Effector CD8-positive, alpha-beta T cell (primary cell): ENCODE results near the gene CPEB1.

Source experiments
- DNase-seq: peaks from one replicate; lab custom pipeline; 2025; lab: John Stamatoyannopoulos, UW

CPEB1 gene

GRCh38 chr15:82595203-82595602 is 52.0 kb downstream of the CPEB1 start:
- no peak for DNase-seq

DNA sequence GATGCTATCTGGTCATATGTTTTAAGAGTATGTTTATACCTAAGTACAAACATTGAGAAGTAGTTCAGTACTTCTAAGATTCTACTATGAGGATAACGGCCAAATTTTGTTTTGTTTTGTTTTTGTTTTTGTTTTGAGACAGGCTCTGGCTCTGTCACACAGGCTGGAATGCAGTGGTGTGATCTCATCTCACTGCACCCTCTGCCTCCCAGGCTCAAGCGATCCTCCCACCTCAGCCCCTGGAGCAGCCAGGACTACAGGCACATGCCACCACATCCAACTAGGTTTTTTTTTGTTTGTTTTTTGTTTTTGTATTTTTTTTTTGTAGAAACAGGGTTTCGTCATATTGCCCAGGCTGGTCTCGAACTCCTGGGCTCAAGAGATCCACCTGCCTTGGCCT is 59.4 kb downstream of the CPEB1 start:
- no peak for DNase-seq

GRCh38 chr15:82585072-82585471 is 62.1 kb downstream of the CPEB1 start:
- DNase-seq: no peak

GRCh38 chr15:82580713-82581112 is 66.5 kb downstream of the CPEB1 start:
- DNase-seq: no peak

GRCh38 chr15:82575335-82575734 is 71.8 kb downstream of the CPEB1 start:
- DNase-seq: no peak

DNA sequence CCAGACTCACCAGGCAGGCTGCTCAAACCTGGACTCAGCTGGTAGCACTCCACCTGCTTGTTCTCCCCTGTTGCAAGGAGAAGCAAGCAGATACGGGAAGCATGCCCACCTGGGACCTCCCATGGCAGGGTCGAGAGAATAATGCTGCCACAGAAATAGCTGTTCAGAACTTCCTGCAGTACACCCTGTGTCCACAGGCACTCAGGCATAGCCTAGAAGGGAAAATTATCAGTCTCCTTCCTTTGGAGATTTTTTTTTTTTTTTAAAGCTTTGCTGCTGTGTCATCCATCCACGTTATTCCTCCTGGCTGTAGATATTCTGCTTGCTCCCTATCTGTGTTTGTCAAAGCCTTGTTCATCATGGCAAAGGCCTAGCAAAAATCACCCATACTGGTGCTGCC is 74.2 kb downstream of the CPEB1 start:
- DNase-seq: no peak

- DNase-seq: no peak
Measured at GRCh38 chr15:82572311-82572710, 74.9 kb downstream of the CPEB1 start.

GRCh38 chr15:82571722-82572222 is 75.4 kb downstream of the CPEB1 start:
- DNase-seq: no peak

DNA sequence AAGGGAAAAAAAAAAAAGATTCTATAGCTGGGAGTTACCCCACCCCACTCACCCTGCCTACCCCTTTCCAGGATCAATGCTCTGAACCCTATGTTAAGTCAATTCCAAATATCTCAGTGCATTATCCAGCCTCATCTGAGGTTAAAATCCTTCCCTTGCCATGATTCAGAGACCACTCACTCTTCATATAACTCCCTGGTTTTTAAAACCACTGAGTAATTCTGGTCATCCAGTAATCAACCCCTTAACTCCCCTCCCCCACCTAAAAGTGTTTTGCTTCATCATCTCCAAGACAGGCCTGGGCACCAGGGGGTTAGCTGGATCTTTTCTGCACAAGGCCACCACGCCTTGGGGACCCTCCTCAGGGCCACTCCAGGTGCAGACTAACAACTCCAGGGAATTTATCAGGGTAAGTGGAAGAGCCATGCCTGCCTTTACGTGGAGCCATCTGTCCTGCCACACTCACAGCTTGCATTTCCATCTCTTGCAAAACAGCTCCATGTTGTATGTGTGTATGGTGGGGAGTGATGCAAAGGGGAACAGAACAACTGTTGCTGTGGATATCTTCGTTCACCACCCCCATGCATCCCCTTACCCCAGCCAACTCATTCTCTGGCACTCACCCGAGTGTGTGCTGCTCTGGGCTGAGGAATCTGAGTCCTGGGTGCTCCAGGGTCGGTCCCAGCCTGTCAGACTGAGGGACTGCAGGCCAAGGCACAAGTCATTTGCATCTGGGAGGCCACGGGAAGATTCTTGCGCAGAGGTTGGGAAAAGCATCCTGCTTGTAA is 76.2 kb downstream of the CPEB1 start:
- DNase-seq: no peak

DNA sequence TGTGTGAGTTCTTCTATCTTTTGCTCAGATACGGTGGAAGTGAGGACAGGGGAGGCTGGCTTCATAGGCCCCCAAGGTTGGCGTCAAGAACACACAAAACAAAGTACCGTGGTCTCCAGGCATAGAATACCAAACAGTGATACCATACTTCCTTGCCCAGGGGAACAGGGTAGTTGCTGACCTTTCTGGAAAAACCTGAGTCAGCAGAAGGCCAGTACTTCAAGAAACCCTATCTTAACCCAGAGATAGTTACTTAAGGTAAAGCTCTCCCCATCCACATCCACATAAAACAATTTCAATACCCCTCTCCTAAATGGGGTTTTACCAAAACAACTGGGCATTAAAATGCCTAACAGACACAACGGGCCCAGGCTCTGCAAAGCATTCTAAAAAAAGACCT is 77.3 kb downstream of the CPEB1 start:
- no peak for DNase-seq

GRCh38 chr15:82568986-82569385 is 78.2 kb downstream of the CPEB1 start:
- no peak for DNase-seq

DNA sequence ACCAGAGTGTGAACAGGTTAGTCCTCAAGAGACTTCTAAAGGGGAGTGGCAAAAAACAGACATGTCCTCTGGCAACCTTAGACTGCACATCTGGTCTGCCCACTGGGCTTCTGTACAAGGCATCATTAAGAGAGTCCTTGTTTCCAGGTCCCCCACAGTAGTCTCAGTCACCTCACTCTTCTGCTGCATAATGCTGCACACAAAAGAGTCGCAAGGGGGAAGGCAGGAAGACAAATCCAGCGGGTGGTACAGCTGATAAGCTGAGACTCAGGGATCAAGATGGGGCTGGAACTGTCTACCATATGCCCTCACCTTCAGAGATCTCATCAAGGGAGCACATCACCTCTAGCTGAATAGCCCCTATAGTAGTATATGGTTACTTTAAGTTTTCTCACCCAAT is 79.5 kb downstream of the CPEB1 start:
- DNase-seq: no peak

GRCh38 chr15:82566690-82567089 is 80.5 kb downstream of the CPEB1 start:
- no peak for DNase-seq

DNA sequence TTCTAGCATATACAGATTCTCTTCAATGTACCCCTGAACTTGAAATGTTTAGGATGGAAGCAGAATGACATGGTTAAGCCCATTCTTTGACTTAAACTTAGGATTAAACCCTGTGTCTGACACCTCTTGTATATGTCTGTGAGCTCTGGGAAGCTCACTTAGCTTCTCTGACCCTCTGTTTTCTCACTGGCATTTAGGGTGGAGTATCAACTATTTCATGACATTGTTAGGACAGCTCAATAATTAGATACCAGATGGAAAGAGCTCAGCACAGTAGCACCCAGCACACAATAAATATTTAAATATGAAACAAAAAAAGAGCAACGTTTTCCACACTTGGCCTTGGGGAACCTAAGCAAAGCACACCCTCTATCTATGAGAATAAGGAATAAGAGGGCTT is 88.7 kb downstream of the CPEB1 start:
- DNase-seq: no peak

DNA sequence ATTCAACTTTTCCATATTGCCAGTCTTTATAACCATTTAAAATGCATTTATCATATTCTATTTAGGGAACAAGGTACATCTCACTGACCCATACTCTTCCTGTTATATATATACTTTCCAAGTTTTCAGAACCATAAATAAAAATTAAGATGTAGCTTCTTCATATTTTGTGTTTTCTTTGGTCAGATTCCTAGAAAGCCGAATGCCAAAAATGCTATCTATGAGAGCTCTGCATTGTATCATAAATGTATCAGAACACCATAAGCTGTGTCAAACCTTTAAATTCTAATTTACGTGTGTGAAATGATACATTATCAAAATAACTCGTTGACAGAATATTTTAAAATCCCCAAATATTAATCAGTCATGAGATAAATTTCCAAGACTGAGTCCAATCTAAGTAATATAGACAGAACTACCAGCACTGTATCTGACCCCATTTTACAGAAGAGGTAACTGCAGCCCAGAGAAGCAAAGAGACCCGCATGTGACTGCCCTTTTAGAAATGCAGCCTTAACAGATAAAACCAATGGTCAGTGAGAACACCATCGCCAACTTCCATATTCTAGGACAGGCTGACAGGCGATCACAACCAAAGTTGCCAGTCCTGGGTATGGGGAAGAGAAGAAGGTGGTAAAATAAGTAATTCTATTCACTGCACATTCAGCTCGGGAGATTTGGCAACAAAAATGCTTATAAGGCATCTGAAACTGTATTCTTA is 90.7 kb downstream of the CPEB1 start:
- no peak for DNase-seq

GRCh38 chr15:82554849-82555248 is 92.3 kb downstream of the CPEB1 start:
- no peak for DNase-seq

DNA sequence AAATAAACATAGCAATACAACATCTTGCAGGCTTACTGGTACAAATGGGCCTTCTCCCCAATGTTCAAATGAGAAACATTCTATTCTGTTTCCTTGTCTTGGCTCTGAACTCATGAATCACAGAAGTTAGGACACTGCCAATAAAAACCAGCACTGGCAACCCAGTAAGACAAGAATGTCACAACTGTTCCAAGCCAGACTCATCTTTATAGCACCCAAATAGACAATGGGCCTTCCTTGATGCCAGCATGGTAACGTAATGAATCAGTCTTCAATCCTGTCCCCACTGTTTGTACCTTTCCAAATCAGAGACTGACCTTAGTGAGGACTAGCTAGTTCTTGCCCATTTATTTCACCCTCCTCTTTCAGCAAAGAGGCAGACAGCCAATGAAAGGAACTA is 92.8 kb downstream of the CPEB1 start:
- no peak for DNase-seq

DNA sequence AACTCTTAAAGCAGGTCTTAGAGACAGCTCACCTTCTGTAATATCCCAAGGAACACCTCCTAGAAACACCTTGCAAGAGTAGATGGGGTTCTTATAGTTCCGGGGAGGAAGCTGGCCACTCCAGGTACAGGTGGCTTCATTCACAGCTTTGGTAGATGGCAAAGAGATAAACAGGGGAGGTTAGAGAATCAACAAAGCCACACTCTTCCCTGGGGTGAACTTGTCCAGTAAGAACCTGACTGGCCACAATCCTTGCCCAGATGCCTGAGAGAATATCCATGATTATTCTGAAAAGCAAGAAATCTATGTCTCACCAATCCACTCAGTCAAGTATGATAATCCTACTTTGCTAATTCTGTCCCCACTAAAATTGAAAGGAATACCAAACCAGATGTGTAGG is 93.3 kb downstream of the CPEB1 start:
- no peak for DNase-seq

DNA sequence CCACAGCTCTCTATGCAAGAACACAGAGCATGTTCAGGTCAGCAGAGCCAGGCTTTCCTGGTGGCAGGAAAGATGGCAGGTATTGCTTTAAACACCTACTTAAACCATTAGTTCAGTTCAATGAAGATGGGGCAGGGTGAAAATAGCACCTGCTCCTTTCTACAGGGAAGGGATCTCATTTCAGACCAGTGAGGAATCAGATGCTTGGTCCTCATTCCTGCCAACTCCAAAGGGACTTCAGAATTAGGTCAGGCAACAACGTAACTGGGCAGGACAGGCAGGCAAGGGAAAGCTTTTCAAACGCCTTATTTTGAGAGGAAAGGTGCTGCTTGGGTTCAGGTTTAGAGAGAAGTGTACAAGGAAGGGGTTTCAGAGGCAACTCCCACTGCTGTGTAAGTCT is 94.3 kb downstream of the CPEB1 start:
- DNase-seq: no peak

- DNase-seq: no peak
Measured at GRCh38 chr15:82551646-82552247, 95.4 kb downstream of the CPEB1 start.

DNA sequence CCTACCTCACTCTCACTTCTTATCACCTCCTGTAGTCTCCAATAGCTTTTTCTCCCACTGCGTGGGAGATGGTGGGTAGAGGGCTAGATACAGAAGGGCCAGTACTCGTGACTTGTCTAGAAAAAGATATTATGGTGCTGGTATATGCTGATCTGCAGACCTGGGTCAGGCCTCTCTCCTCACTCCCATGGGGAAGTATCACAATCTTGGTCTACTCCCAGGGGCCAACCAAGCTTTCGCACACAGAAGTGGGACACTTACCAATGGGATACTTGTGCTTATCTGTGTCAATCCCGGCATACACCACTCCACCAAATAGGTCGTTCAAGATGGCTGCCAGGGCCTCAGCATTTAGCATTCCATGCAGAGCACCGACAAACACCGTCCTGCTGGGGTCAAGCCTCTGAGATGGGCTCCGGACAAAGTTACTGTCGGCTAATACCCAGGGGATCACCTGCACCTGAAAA is 97.9 kb downstream of the CPEB1 start:
- DNase-seq: no peak

DNA sequence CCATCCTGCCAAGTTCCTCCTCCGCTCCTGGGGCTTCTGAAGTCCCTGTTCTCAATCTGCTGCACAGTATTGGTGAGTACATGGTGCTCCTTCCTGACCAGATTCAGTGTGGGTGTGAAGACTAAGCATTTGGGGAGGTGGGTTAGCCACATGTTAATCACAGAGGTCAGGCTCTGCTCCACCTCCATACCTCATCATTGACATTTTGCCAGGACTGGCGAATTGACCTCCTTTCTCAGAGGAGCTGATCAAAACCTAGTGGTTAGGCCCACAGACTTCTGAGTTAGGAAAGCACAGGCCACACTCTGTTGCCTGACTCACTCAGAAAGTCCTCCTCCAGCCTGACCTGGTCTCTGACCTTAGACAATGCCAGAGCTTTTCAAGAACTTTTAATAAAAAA is 98.5 kb downstream of the CPEB1 start:
- no peak for DNase-seq

- DNase-seq: no peak
Measured at GRCh38 chr15:82545478-82545877, 101.7 kb downstream of the CPEB1 start.
